Naive thymus-derived CD4-positive, alpha-beta T cell (primary cell): ENCODE measurements around the gene CT47C1. TPM values are rescaled to one million over a fixed set of nuclear protein-coding genes. Genes with fewer than 3 reads are reported as not detected.

ENCODE experiments used
- ATAC-seq: fragments of 150-1000 bp; cut with Tn5 transposase; 2 replicates; pipeline ENCODE4 v1.10.0; 2021; ENCODE audit warnings: mild to moderate bottlenecking, moderate library complexity
- CTCF ChIA-PET: fragments of 350-600 bp; sonication (Branson Sonifier 250); formaldehyde crosslinking; loops from one replicate; lab custom pipeline; 2021; ENCODE audit warnings: antibody characterized with exemption; lab: Charles Lee
- POLR2A ChIA-PET: fragments of 350-600 bp; sonication (Branson Sonifier 250); formaldehyde crosslinking; loops from one replicate; lab custom pipeline; 2021; ENCODE audit warnings: antibody characterized with exemption, inconsistent platforms; lab: Charles Lee
- DNase-seq, 9 donors: peaks; one replicate each; pipeline versions ENCODE4 v3.0.0 to v3.0.0-alpha.2; 2020 to 2022; ENCODE audit warnings: mixed read lengths in 1 of 9
- H3K27ac ChIP-seq: one replicate; pipeline ENCODE4 v1.7.0; 2013; ENCODE audit warnings: mild to moderate bottlenecking, low read depth, low read length, moderate library complexity
- H3K27me3 ChIP-seq, 2 donors: one replicate each; pipeline ENCODE4 v1.7.0; 2013; ENCODE audit warnings: low read length in 2 of 2, mild to moderate bottlenecking in 2 of 2, moderate library complexity in 2 of 2; ENCODE audit not compliant: control insufficient read depth in 2 of 2, insufficient read depth in 2 of 2
- H3K36me3 ChIP-seq, 3 experiments: 1 replicate in 2 of 3; 2 replicates in 1 of 3; pipeline ENCODE4 v1.7.0; 2013; ENCODE audit warnings: low read length in 3 of 3, mild to moderate bottlenecking in 3 of 3, moderate library complexity in 1 of 3; ENCODE audit not compliant: insufficient read depth in 3 of 3, control insufficient read depth in 2 of 3
- H3K4me1 ChIP-seq, 2 donors: one replicate each; pipeline ENCODE4 v1.7.0; 2013; ENCODE audit warnings: low read length in 2 of 2, mild to moderate bottlenecking in 2 of 2, moderate library complexity in 1 of 2; ENCODE audit not compliant: control insufficient read depth in 2 of 2, insufficient read depth in 2 of 2
- H3K4me3 ChIP-seq: 2 replicates; pipeline ENCODE4 v1.7.0; 2013; ENCODE audit warnings: mild to moderate bottlenecking, low read length
- H3K9me3 ChIP-seq, 3 experiments: 1 replicate in 2 of 3; 2 replicates in 1 of 3; pipeline ENCODE4 v1.7.0; 2013; ENCODE audit warnings: low read length in 3 of 3; ENCODE audit not compliant: control insufficient read depth in 2 of 3
- H3K27ac Mint-ChIP-seq, 9 donors: one replicate each; pipeline ENCODE4 v1.8.0; 2020 to 2022; ENCODE audit warnings: mixed read lengths in 9 of 9, mild to moderate bottlenecking in 8 of 9, moderate library complexity in 5 of 9, inconsistent platforms in 2 of 9
- H3K27me3 Mint-ChIP-seq, 5 donors: one replicate each; pipeline ENCODE4 v1.8.0; 2021 to 2022; ENCODE audit warnings: mixed read lengths in 5 of 5, mild to moderate bottlenecking in 1 of 5
- H3K36me3 Mint-ChIP-seq, 5 donors: one replicate each; pipeline ENCODE4 v1.8.0; 2020 to 2022; ENCODE audit warnings: mixed read lengths in 5 of 5, mild to moderate bottlenecking in 3 of 5, inconsistent platforms in 1 of 5
- H3K4me1 Mint-ChIP-seq, 7 donors: one replicate each; pipeline ENCODE4 v1.8.0; 2020 to 2022; ENCODE audit warnings: mixed read lengths in 7 of 7, mild to moderate bottlenecking in 3 of 7, inconsistent platforms in 1 of 7
- H3K4me3 Mint-ChIP-seq, 10 donors: one replicate each; pipeline ENCODE4 v1.8.0; 2020 to 2022; ENCODE audit warnings: mild to moderate bottlenecking in 10 of 10, mixed read lengths in 10 of 10, moderate library complexity in 6 of 10, inconsistent platforms in 2 of 10
- H3K9me3 Mint-ChIP-seq, 11 donors: one replicate each; pipeline ENCODE4 v1.8.0; 2020 to 2022; ENCODE audit warnings: mixed read lengths in 11 of 11, mild to moderate bottlenecking in 4 of 11, inconsistent platforms in 1 of 11, moderate library complexity in 1 of 11
- intact Hi-C, 2 donors: fragments of 100-400 bp; cut with micrococcal nuclease; formaldehyde crosslinking; loops; one replicate each; pipeline ENCODE4 v1.15.1; 2023
- polyA plus RNA-seq, 2 donors: library from polyadenylated mRNA; unstranded; fragments of 300-500 nt; fragmentation: Illumina TruSeq; gene quantifications; one replicate each; pipeline ENCODE4 v1.2.3, GENCODE V29; 2021
- total RNA-seq, 6 experiments: library from RNA in 5 of 6; stranded (reverse) in 5 of 6; gene quantifications; 1 replicate in 5 of 6; 2 replicates in 1 of 6; pipeline ENCODE4 v1.2.3 and lab custom pipeline; 2021 to 2026

CT47C1 gene
- total and polyA plus RNA-seq, 7 experiments from 2014 or later, result not detected

- no peak overlapping the region for H3K4me3 Mint-ChIP-seq
- H3K9me3 Mint-ChIP-seq, result no peaks in the 10 kb centered on the region
- no peaks in the 10 kb centered on the region for H3K4me1 Mint-ChIP-seq
- ChIA-PET POLR2A (no interaction called here), CTCF (no interaction called here)
- intact Hi-C loops, result no loop called here
- Histone ChIP-seq H3K36me3 (no peaks in the 10 kb centered on the region), H3K27me3 (no peaks in the 10 kb centered on the region), H3K27ac (no peak overlapping the region), H3K4me1 (no peaks in the 10 kb centered on the region), H3K9me3 (no peaks in the 10 kb centered on the region), H3K4me3 (no peak overlapping the region)
- DNase-seq (no peak), ATAC-seq (no peak)
- no peak overlapping the region for H3K27ac Mint-ChIP-seq
- H3K27me3 Mint-ChIP-seq, result peaks cover 0 to 10% (median 0%) of the 10 kb centered on the region in 5 donors
- no peaks in the 10 kb centered on the region for H3K36me3 Mint-ChIP-seq
Measured at GRCh38 chrX:119107206-119107605, 34.4 kb downstream of the CT47C1 start.

GRCh38 chrX:119118780-119119395, 46.1 kb downstream of the CT47C1 start:
- Mint-ChIP-seq H3K27me3 (peaks cover 0 to 9% (median 4%) of the 10 kb centered on the region in 5 donors), H3K9me3 (no peaks in the 10 kb centered on the region), H3K4me1 (no peaks in the 10 kb centered on the region), H3K36me3 (no peaks in the 10 kb centered on the region), H3K27ac (no peak overlapping the region), H3K4me3 (no peak overlapping the region)
- Histone ChIP-seq H3K4me3 (no peak overlapping the region), H3K36me3 (no peaks in the 10 kb centered on the region), H3K27me3 (no peaks in the 10 kb centered on the region), H3K9me3 (no peaks in the 10 kb centered on the region), H3K27ac (no peak overlapping the region), H3K4me1 (no peaks in the 10 kb centered on the region)
- POLR2A ChIA-PET, result no interaction called here
- DNase-seq, result peak; percentile 3 to 41 (median 20)
- ATAC-seq, result peak; percentile 75
- intact Hi-C loops, result loop anchor here (1.0 to 5.0 kb wide), 3 partner anchors 98 to 147 kb away; no protein-coding TSS in a partner anchor
- CTCF ChIA-PET, result interaction anchor here (0.5 to 1.6 kb wide), 6 partner anchors 13 to 769 kb away, joined by 3 to 5 read pairs (median 4); no protein-coding TSS in a partner anchor

GRCh38 chrX:119121341-119121740, 48.5 kb downstream of the CT47C1 start:
- H3K27ac Mint-ChIP-seq, result no peak overlapping the region
- Histone ChIP-seq H3K27me3 (no peaks in the 10 kb centered on the region), H3K36me3 (no peaks in the 10 kb centered on the region), H3K4me1 (no peaks in the 10 kb centered on the region), H3K4me3 (no peak overlapping the region), H3K27ac (no peak overlapping the region), H3K9me3 (no peaks in the 10 kb centered on the region)
- intact Hi-C loops, result no loop called here
- DNase-seq (no peak), ATAC-seq (no peak)
- H3K36me3 Mint-ChIP-seq, result no peaks in the 10 kb centered on the region
- H3K4me3 Mint-ChIP-seq, result no peak overlapping the region
- ChIA-PET POLR2A (no interaction called here), CTCF (no interaction called here)
- no peaks in the 10 kb centered on the region for H3K4me1 Mint-ChIP-seq
- H3K27me3 Mint-ChIP-seq, result peaks cover 0 to 9% (median 2%) of the 10 kb centered on the region in 5 donors
- no peaks in the 10 kb centered on the region for H3K9me3 Mint-ChIP-seq

Other genes starting within 250 kb of the CT47C1 start
- gene ZCCHC12, start 249.2 kb upstream of the CT47C1 start, total RNA-seq, result under 1 TPM in 1 of 5 experiments, not detected in 4; 0.16 TPM
- under 1 TPM in 1 of 2 donors, not detected in 1; 0.08 TPM for gene ZCCHC12, start 249.2 kb upstream of the CT47C1 start, polyA plus RNA-seq
- gene LONRF3, start 98.4 kb upstream of the CT47C1 start, total RNA-seq, result 10 to 100 TPM in 4 of 5 experiments, under 1 TPM in 1; 0.07 to 17.8 (median 11.5) TPM
- gene LONRF3, start 98.4 kb upstream of the CT47C1 start, polyA plus RNA-seq, result 1 to 10 TPM in 1 of 2 donors, under 1 TPM in 1; 0.89 to 3.8 TPM
- gene KIAA1210, start 54.8 kb downstream of the CT47C1 start, total RNA-seq, result not detected
- not detected for gene KIAA1210, start 54.8 kb downstream of the CT47C1 start, polyA plus RNA-seq
- 10 to 100 TPM in 4 of 5 experiments, 1 to 10 TPM in 1; 9.5 to 28.4 (median 11.9) TPM for gene PGRMC1, start 163.3 kb downstream of the CT47C1 start, total RNA-seq
- 10 to 100 TPM; 17.6 to 18.4 TPM for gene PGRMC1, start 163.3 kb downstream of the CT47C1 start, polyA plus RNA-seq